Raji (cell line): ENCODE results near the gene KCP.
A peak's percentile ranks its signal among the peaks of the same experiment; 100 is the strongest.

Experiments used
- POLR2A ChIP-seq: IDR thresholded peaks from 2 replicates; pipeline ENCODE4 v1.6.1; 2011; ENCODE audit warnings: low read depth, low read length, control low read depth; ENCODE audit not compliant: insufficient read depth

Gene KCP

DNA sequence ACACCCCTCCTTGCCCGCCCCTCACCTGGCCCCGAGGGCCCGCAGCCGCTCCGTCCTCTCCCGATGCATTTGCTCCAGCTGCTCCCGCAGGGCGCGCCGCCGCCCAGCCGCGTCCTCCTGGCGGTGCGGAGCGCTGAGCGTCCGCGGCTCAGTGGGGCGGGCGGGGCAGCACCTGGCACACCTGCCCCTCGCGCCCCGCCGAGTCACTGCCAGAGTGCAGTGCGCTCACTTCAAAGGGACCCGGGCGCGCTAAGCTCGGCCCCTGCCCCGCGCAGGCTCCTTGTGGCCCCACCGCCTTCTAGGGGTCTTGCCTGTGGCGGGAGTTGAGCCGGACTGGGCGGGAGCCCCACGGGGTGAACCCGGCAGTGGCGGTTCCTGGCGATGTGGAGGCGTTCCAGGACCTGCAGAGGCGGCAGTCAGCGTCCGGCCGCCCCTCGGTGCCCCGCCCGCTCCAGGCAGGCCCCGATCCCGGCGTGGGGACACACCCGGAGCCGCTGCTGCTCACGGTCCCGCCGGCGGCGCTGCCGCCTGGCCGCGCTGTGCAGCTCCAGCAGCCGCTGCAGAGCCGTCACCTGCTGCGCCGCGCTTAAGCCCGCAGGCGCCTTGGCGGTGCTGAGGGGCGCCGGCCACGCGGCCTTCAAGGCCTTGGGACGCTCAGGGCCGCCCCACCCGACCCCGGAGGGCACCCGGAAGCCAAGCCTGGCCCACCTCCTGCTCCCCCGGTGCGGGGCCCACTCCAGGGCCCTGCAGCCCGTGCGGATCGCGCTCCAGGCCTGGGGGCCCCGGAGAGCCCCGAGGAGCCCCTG is 41.2 kb downstream of the KCP start:
- TF ChIP-seq POLR2A, result no peak

DNA sequence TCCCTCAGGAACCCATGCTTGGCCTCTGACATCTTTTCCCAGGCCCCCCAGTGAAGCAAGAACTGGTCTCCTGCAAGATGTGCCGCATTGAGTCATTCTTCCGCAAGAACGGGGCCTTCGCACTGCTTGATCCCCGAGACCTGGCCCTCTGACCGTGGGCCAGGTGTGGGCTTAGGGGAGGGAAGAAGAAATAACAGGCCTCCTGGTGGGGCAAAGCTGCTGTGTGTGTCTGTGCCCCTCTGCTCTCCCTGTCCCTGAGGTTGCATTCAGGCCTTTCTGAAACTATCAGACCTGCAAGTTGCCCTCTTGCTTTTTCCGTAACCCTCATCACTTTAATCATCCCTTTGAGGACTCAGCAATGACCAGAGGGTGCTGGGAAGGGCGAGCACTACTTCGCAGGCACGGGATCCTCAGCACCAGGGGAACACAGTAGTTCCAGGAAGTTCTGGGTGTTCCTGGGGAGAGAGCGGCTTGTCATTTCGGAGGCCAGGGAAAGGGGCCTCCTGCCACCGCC is 41.8 kb downstream of the KCP start:
- TF ChIP-seq POLR2A, result no peak

DNA sequence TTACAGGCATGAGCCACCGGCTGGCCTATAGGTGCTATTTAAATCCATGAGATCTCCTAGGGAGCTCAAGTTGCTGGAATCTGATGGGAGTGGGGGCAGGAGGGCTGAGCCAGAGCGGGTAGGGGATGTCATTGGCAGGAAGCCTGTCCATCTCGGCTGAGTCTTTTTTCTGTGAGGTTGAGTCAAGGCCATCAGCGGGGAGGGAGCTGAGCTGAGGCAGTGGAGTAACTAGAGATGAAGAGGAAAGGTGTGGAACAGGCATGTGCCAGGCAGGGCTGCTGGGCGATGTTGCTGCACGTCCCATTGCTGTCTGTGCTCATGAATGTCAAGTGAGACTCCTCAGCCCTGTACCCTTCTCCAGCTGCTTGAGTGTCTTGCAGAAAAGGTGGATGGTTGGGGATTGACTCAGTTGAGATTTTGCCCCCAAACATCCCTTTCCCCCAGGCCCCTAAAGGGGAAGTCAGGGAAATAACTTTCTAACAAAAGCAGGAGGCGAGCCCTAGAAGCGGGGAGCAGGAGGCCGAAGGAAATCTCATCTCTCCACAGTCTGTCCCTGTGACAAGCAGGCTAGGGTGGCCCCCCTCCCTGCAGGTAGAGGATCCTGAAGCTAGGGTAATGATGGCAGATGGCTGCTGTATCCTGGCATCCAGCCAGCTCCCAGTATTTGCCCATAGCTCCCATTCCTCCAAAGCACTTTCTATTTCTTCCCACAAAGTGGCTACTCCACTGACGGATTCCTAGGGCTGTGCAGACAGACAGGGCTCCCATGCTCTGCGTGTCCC is 42.5 kb downstream of the KCP start:
- no peak for TF ChIP-seq POLR2A

DNA sequence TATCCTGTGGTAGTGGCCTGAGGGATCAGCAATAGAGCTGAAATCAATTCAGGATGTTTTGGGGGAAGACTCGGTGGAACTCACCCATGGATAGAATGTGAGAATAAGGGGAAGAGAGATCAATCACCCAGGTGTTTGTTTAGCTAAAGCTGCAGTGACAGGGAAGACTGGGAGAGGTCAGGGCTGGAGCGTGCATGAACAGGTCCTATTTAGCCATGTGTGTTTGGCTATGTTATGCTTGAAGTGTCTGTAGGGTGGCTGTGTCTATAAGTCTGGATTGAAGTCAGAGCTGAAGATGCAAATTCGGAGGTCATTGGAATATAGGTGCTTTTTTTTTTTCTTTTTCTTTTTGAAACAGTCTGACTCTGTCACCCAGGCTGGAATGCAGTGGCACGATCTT is 43.3 kb downstream of the KCP start:
- no peak for TF ChIP-seq POLR2A

DNA sequence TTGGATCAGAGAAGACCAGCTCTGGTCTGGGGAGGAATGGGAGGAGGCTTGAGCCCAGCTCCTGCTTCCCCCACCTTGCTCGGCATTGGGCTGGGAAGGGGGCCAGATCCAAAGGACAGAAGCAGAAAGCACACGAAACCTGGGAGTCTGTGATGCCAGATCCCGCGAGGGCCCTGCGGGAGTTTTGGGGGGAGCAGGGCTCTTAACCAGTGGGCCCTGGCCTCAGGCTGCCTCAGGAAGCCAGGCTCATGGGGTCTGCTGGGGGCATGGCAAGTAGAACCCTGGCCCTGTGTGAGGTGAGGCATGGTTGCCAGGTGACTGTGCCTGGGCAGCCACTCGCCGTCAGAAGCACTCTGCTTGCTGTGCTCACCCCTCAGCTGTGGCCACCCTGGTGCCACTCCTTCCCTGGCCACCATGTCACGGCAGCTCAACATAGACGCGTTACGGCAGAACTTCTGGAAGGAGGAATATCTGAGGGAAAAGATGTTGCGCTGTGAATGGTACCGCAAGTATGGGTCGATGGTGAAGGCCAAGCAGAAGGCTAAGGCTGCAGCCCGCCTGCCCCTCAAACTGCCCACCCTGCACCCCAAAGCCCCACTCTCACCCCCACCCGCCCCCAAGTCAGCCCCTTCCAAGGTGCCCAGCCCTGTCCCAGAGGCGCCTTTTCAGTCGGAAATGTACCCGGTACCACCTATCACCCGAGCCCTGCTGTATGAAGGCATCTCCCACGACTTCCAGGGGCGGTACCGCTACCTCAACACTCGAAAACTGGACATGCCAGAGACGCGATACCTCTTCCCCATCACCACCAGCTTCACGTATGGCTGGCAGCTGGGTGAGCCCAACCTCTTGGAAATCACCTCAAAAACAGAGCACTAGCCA is 44.3 kb downstream of the KCP start:
- no peak for TF ChIP-seq POLR2A

DNA sequence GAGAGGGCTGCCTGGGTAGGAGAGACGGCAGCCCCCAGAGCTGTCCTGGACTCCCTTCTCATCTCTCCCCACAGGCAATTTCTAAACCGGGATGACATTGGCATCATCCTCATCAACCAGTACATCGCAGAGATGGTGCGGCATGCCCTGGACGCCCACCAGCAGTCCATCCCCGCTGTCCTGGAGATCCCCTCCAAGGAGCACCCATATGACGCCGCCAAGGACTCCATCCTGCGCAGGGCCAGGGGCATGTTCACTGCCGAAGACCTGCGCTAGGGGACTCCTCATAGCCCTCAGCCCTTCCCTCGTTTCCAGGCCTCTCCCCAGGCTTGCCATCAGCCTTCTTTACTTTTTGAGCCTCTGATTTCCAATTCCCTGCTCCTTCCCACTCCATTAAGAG is 45.2 kb downstream of the KCP start:
- no peak for TF ChIP-seq POLR2A

DNA sequence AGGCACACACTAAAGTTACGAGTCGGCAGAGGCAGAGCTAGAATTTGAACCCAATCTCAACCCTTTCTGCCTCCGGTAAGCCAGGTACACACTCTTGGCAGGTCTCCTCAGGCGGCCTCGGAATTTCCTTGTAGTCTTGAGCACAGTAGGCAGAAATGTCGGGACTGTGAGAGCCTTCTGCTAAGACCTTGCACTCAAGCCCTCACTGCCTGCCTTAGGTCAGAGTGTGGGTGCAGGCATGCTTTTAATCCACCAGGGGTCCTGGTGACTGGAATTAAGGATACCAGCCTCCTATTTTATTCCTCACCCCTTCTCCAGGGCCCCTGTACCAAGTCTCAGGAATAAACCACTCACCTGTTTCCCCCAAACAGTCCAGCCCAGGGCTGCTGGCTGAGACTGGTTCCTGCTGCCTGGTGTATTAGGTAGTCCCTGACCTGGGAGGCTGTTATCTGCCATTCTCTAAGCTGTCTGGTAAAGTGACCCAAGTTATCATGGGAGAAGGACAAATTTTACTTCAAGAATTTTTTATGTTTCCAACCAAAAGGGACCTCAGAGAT is 47.0 kb downstream of the KCP start:
- no peak for TF ChIP-seq POLR2A

DNA sequence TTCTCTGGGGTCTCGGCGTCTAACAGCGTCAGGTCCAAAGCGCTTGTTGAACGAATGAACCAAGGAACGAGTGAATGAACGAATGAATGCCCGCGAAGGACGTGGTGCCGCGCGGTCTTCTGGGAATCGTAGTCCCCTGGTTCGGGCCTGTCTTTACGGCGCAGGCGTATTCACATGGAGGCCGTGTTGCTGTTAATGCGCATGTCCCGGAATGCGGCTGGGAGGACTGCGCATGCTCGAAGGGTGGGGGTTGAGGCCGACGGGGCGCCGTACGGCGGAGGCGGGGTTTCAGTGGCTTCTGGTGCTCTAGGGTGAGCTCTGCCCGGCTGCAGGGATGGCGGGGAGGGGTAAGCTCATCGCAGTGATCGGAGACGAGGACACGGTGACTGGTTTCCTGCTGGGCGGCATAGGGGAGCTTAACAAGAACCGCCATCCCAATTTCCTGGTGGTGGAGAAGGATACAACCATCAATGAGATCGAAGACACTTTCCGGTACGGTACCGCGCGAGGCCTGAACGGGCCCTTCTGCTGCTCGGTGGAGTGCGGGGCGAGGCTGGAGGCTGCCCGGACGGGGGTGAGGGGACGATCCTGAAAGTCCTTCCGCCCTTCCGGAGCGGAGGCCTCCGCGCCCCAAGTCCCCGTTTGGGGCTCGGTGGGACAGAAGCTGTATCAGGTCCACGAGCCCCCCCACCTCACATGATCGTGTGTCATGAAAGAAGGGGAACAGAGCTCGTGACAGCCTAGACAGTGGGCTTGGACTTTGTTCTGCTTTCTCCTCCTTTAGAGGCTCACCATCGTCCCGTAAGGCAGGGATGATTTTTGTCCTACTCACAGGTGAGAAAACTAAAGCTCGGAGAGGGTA is 47.7 kb downstream of the KCP start, which contains the start of gene ATP6V1F:
TSS of gene ATP6V1F (plus strand) at position 286 of the 862 bp plus-strand sequence. CDS start at position 335, 49 bp downstream.
- TF ChIP-seq POLR2A, result peak; percentile 96

DNA sequence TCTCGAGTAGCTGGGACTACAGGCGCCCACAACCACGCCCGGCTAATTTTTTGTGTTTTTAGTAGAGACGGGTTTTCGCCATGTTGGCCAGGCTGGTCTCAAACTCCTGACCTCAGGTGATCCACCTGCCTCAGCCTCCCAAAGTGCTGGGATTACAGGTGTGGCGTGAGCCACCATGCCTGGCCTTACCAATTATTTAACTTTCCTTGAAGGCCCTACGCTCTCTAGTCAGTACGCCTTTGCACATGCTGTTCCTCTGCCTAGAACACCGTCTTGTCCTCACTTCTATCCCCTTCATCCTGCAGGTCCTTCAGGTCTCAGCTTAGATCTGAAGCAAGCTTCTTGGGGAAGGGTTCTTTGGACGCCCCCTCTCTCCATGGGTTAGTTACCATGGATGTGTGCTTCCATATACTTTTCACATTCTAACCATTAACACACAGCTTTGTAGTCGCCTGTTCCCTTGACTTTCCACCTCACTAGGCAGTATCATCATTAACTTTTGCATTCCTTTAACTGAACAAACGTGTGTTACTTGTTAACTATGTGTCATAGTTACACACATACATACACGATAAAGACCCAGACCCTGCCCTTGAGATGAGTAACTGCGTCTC is 48.4 kb downstream of the KCP start:
- no peak for TF ChIP-seq POLR2A

DNA sequence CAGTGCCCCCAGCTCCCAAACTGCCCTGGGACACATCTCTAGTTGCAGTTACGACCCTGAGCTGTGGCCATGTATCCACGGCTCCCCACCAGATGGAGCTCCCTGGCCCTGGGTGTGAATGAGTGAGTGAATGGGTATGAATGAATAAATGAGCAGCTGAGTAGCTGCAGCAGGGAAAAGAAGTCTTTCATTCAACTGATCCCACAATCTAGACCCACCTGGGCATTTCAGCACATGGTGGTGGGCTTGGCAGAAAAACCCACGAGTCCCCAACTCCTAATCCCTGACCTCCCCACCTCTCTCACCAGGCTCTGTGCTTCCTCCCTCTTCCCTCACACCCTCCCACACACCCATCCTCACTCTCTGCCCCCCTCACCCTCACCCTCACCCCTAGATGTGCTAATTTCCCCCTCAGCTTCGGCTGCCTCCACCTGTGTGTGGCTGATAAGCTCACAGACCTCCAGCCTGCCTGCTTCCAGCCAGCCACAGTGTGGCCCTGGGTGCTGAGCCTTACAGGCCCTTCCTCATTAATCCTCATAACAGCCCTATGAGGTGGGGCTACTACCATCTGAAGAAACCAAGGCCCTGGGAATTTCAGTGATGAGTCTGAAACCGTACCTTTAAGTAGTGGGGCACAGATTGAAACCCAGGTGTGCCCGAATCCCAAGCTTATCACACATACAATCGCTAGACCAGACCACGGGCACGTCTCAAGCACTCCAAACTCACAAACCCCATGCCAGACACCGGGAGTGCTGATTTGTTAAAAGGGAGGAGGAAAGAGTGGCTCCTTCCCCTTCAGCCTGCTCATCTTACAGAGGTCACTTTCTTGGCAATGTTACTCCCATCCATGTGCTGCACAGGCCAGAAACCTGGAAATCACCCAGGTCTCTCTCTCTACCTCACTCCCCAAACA is 50.1 kb downstream of the KCP start:
- TF ChIP-seq POLR2A, result no peak

DNA sequence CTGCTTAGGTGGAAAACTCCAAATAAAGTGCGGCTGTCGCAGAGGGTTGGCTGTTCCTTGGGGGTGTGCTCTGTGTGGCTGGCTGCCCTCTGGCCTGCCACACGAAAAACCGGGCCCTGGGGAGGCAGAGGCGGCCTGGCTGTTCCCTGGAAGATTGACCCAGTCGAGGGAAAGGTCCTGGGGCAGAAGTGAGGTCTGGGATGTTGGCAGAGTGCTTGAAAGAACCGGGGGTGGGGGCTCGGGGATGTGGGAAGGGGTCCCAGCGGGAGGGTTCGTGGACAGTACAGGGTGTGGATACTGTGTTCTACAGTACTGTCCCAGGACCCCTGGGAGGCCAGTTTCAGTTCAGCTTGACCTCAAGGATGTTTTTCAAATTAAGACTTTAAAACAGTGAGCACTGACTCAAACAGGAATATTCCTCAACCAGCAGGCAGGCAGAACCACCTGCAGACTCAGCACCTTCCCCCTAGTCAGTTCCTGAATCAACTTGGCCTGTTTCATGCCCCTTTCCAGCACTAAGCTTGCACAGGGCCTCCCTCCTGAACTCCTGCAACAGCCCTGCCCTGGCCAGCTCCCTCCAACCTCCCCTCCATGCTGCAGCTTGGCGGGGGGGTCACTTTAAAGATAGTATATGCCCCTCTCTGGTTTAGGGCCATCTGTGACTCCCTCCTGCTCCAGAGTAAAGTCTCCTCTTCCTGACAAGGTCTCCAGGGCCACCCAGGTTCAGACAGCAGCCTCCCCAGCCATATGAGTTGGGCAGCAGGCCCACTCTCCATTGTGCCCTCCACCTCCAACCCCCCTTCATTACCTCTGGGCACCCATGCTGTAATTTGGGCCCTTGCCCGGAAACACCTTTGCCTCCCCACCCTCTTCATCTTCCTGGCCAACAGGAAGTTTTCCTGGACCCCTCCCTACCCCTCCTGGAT is 51.0 kb downstream of the KCP start:
- no peak for TF ChIP-seq POLR2A
